Endothelial cell of hepatic sinusoid (primary cell): ENCODE measurements around the gene PCSK6.

Experiments used
- in situ Hi-C: cut with HindIII; loops from 2 replicates; pipeline ENCODE4 v1.10.0; 2017; ENCODE audit warnings: low sequenced_read_pairs

PCSK6 gene

GRCh38 chr15:101523560-101523940, 34.0 kb upstream of the PCSK6 start:
- in situ Hi-C loops, result no loop called here

DNA sequence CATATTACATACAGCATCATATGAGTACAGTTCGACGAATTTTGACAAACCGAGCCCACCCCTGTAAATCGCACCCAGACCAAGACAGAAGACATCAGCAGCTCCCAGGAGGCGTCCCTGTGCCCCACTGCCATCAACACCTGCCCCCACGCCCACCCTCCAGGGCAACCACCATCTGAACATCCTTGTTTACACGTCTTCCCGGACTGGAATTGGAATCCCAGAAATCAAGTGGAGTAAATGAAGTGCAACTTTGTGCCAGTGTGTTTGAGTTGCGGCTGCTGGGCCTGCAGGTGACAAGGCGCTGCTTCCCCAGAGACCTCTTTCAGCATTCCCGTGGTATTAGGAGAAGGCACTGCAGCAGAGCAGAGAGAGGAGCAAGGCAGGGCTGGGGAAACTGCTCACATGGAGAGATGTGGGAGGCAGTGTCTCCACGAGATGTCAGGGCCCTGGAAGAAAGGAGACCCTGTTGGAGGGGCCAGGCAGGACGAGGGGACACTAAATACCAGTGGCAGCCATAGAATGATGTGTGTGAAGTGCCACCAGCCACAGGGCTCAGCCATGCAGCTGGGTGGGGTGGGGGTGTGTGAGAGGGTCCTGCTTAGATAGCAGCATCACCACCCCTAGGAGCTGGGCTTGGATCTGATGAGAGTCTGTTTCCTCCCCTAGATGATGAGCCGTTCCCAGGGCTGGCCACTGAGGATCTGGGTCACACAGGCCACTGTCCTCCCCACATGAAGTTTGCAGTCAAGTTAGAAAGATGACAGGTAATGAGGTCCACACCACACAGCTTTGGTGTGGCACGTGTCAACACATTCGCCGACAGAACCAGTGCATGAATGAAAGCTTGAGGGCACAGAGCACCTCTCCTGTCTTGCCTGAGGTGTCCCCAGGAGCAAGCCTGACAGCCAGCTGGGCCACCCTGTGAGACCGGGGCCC, 33.4 kb upstream of the PCSK6 start:
- in situ Hi-C loops, result no loop called here

- in situ Hi-C loops, result no loop called here
Observed at GRCh38 chr15:101522091-101522490, 32.6 kb upstream of the PCSK6 start.

- in situ Hi-C loops, result no loop called here
Observed at GRCh38 chr15:101521591-101521990, 32.1 kb upstream of the PCSK6 start.

- in situ Hi-C loops, result no loop called here
Observed at GRCh38 chr15:101521069-101521468, 31.6 kb upstream of the PCSK6 start.

GRCh38 chr15:101520395-101520794, 30.9 kb upstream of the PCSK6 start:
- in situ Hi-C loops, result no loop called here

DNA sequence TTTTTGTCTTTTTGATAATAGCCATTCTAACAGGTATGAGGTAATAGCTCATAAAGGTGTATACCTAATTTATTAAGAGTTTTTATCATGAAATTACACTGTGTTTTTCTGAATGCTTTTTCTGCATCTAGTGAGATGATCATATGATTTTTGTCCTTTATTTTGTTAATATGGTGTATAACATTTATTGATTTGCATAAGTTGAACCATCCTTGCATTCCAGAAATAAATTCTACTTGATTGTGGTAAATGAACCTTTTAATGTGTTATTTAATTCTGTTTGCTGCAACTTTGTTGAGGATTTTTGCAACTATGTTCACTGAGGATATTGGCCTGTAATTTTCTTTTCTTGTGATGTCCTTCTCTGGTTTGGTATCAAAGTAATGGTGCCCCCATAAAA, 28.0 kb upstream of the PCSK6 start:
- in situ Hi-C loops, result loop anchor here (10.0 kb wide), 1 partner anchor 63 kb away; no protein-coding TSS in a partner anchor

DNA sequence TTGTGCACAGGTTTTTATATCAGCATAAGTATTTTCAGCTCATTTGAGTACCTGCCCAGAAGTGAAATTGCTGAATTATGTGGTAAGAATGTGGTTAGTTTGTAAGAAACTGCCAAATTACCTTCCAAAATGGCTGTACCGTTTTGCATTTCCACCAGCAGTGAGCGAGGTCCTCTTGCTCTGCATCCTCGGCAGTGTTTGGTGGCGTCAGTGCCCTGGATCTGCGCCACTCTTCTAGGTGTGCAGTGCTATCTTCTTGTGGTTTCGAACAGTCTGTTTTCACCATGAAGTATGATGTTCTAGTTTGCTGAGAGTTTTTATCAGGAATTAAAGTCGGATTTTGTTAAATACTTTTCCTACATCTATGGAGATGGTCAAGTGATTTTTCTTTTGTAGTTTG, 24.8 kb upstream of the PCSK6 start:
- in situ Hi-C loops, result loop anchor here (5.0 to 10.0 kb wide), 3 partner anchors 53 to 93 kb away; no protein-coding TSS in a partner anchor

GRCh38 chr15:101511717-101512116, 22.2 kb upstream of the PCSK6 start:
- in situ Hi-C loops, result loop anchor here (5.0 to 10.0 kb wide), 3 partner anchors 56 to 96 kb away; no protein-coding TSS in a partner anchor

DNA sequence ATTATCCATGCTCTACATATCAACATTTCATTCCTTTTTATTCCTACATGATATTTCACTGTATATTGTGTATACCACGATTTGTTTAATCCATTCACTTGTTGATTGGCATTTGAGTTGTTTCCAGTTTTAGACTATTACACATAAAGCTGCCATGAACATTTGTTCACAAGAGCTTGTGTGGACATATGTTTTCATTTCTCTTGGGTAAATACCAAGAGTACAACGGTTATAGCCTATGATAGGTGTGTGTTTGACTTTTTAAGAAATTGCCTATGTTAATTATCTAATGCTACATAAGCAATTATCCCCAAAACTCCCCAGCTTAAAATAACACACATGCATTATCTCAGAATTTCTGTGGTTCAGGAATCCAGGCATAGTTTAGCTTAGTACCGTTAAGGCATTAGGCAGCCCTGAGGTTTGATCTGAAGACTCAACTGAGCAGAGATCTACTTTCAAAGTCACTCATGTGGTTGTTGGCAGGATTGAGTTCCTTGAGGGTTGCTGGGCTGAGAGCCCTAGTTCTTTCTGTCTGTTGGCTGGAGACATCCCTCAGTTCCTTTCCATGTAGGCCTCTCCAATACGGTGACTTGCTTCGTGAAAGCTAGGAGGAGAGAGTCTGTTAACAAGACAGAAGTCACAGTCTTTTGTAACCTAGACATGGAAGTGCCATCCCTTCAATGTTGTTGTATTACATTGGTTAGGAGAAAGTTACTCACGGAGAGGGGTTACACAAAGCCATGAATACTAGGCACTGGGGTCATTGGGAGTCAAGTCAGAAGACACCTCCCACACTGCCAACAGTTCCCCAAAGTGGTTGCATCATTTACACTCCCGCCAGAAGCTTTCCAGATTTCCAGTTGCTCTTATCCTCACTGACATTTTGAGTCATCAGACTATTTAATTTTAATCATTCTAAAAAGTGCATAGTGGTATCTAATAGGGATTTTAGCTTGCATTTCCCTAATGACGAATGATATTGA, 21.0 kb upstream of the PCSK6 start:
- in situ Hi-C loops, result loop anchor here (5.0 to 10.0 kb wide), 3 partner anchors 56 to 97 kb away; no protein-coding TSS in a partner anchor

DNA sequence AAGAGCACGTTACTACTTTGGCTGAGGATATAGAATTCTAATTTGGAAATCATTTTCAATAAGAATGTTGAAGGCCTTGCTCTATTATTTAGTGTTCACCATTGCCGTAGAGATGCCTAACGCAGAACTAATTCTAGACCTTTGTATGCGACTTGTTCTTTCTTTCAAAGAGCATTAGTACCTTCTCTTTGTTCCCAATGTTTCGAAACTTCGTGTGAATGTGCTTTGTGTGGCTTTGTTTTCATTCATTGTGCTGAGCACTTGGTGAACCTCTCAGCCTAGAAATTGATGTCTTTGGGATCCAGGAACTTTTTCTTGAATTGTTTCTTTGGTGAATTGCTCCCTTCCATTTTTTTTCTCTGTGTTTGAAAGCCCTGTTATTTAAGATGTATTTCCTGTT, 19.8 kb upstream of the PCSK6 start:
- in situ Hi-C loops, result no loop called here

GRCh38 chr15:101506491-101506890, 17.0 kb upstream of the PCSK6 start:
- in situ Hi-C loops, result no loop called here

DNA sequence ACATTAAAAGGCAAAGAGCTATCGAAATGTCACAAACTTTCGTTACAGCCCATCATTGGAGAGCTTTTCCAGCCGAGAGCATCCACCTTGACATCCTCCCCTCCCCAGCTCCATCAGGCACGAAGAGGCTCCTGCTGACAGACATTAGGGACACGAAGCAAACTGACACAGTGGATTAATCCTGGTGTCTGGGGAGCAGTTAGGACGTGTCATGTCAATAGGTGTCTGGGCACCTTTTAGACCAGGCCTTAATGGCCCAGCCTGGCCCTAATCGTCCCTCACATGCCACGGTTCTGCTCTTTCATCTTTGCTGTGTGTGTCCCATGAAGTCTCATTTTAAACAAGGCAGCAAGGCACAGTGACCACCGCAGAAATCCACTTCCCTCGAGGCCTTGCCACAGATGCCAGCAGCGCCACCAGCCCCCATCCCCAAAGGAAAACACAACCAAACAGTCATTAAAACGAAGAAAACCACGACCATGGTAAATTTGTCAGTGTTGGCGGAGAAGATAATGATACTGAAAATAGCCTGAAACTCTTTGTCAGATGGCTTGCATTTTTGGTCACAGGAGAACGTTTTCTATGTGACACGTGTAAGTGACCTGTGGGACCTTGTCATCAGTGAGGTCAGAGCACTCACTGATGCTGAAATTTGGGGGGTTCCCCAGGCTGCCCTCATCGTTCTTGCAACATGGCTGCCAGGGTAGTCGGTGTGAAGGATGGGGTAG, 16.3 kb upstream of the PCSK6 start:
- in situ Hi-C loops, result no loop called here

DNA sequence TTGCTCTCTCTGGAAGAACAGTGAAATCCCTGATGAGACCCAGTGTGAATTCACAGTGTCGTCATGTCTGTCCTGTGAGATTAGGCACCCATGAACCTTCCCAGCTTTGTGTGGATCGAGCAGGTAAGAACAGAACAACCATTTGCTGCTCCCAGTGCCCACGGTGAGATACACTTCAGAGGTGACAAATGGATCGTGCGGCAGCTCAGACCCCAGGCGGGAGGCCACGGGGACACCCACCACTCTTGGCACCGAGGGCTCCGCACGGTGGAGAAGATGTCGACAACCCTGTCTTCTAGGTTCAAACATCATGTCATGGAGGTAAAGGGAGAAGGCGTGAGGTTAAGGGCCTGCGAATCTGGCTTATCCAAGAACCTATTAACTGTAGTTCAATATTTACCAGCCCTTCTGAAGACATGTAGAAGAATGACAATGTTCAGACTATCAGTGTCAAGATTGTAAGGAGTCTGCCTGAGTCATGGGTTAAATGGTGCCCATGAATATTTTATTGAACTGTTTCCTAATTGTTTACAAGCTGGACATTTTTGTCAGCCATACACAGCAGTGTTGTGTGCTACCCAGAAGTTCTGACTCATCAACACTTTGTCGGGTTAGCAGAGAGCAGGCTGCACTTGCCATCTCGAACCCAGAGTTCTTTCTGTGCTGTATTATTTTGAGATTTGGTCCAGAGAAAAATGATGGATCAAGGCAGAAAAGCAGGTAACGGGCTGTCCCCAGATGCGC, 15.5 kb upstream of the PCSK6 start:
- in situ Hi-C loops, result no loop called here

GRCh38 chr15:101504373-101504772, 14.9 kb upstream of the PCSK6 start:
- in situ Hi-C loops, result no loop called here

GRCh38 chr15:101503296-101503599, 13.7 kb upstream of the PCSK6 start:
- in situ Hi-C loops, result no loop called here

DNA sequence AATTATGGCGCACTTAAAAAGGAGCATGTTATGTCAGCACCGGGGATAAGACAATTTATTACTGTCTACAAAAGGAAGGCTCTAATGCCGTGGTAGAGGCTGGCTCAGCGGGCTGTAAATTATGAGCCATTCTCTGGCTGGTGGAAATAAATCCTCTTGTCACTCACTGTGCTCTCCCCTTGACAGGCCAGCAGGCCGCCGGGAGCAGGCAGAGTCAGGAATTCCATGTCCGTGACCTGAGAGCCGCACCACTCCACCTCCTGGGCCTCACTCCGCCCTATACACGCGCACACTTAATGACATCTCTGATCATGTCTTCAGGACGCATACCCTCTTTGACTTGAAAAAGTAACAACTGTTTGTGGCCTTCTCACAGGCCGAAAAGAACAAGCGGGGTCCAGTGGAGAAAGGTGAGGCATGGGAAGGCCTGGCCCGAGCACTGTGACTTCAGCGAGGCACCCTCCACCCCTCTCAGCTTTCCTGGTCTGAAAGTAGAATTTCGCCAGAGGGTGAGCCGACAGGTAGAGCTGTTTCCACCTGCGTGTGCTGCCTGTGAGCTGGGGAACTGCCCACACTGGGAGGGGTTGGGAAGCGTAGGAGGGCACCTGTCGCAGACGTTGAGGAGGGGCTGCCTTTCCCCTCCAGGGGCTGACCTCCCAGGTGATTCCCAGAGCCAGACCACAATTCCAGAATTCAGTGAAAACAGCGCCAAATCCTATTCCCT, 13.2 kb upstream of the PCSK6 start:
- in situ Hi-C loops, result no loop called here

DNA sequence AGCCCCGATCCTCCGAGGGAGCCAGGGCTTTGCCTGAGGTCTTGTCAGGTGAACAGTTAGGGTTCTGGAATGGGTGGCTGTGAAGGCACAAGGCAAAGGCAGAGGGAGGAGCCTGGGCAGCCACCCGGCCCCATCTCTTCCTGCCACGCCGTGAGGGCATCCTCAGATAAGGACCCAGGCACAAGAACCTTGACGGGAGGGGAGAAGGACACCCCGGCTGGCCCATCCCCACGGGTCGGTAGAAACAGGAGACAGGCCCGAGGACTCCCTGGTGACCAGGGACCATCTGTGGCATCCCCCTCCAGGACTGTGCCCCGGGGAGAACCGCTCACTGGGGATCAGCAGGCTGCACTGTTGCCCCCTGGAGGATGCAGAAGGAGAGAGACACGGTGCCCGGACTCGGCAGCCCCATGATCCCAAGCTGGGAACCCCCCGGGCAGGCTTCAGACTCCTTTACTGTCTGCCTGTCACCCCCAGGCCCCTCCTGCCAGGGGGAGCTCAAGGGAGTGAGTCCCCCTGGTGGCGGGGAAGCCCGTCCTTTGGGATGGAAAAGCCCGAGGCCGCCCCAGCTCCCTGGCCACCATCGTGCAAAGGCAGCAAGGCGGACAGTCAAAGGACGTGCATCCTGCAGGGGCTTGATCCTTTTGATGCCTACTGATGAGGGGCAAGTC, 12.3 kb upstream of the PCSK6 start:
- in situ Hi-C loops, result no loop called here
